HG03060 (cell line): ENCODE results near the gene ZDHHC14.

Experiments
- ATAC-seq: cut with Tn5 transposase; IDR thresholded peaks from one replicate; pipeline ENCODE4 v1.9.1; 2021; ENCODE audit warnings: low read depth, moderate number of reproducible peaks; ENCODE audit not compliant: unreplicated experiment

ZDHHC14 gene

DNA sequence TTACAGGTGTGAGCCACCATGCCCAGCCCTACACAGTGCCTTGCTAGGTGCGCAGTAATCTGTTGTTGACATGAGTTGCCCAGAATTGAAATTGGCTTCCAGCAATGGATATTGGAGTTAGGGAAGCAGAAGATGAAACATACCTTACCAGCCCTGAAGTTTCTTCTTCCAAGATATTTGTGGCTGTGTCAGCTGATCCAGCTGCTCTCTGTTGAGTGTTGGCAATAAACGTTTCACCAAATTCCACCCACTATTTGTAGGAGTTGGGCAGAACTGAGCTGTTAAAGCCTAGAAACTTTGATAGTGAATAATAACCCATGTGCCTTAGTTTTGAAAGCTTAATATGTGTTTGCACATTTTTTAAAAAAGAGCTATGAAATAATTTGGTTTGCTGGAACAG, 223.8 kb downstream of the ZDHHC14 start:
- no peak for ATAC-seq

GRCh38 chr6:157605484-157605883, 224.5 kb downstream of the ZDHHC14 start:
- ATAC-seq = no peak

GRCh38 chr6:157606516-157606915, 225.5 kb downstream of the ZDHHC14 start:
- no peak for ATAC-seq

DNA sequence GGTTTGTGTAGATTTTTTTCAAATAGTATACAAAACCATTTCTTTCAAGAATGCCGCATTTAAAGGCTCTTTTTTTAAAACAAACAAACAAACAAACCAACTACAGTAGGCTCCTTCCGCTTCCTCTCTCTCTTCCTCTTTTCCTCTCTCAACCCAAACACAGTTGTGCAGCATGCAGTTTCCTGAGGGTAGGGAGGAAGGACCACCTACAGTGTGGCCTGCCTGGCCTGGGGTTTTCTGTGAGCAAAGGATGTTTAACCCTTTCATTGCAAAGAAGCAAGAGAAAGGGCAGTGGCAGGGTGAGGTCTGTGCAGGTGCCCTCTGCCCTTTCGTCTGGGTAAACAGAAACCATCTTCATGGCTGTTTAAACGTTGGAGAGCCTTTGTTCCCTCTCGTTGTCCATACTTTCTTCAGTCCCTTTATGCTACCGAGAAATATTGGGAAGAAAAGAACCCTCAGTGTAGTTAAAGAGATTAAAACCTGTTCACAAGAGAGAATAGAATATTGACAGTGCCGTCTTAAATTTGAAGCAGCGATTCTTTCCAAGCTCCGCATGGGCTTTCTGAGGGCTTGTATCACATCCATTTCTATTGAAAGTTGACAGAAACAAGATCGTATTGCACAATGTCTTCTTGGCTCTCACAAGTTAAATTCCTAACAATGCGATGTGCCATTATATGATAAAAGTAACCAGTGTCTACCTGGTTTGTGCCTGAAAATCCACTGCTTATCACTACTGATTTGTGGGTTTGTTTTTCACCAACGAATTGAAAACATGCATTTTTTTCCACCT, 226.5 kb downstream of the ZDHHC14 start:
- ATAC-seq = peak; percentile 58

DNA sequence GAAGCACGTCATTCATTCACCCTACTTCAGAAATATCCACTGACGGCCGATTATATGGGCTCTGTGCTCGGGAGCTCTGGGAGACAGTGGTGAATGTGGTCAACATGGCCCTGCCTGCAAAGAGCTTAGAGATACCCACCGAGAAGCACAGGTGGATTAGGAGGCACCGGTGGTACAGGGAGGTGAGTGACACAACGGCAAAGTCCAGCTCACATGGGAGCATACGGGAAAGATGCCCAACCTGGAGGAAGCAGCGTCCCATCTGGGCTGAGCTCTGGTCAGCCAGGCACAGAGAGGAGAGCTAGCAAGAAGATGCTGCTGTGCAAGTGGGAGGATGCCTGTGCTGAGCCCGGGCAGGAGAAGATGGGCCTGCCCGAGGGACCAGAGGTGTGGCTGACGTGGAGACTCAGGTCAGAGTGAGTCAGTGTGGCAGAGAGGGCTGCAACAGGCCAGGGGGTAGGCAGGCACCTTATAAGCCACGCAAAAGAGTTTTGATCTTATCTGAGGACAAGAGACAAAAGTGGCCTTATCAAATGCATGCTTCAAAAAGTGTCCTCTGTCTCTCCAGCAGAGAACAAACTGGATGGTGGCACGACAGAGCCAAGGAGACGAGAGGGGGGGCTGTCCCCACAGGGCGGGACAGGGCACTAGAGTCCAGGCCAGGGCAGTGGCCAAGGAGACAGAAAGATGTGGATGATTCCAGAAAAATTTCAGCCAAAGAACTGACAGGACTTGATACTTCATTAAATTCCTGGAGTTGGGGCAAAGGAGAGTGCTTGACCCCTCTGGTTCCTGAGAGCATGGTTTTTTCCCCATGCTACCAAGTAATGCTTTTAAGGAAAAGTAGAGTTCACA, 227.5 kb downstream of the ZDHHC14 start:
- ATAC-seq = no peak

- no peak for ATAC-seq
Measured at GRCh38 chr6:157609117-157609516, 228.1 kb downstream of the ZDHHC14 start.

DNA sequence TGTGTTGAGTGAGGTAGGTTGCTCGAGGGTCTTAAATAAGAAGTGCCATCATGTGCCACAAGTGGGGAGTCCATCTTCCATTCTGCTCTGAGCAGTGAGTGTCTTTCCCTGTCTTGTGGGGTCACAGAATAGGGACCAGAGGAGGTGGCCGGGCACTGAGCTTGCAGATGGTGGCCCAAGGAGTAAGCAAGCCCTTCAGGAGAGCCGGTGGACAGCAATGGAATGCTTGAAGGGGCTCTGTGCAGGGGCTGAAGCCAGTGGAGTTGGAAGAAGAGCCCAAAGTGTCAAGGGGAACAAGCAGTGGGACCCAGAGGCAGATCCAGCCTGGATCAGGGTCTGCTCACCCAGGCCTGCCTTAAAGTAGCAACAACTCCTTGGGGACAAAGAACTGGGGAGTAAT, 228.6 kb downstream of the ZDHHC14 start:
- no peak for ATAC-seq

GRCh38 chr6:157610451-157610999, 229.5 kb downstream of the ZDHHC14 start:
- no peak for ATAC-seq

GRCh38 chr6:157611406-157611805, 230.4 kb downstream of the ZDHHC14 start:
- ATAC-seq = no peak

GRCh38 chr6:157613011-157613522, 232.1 kb downstream of the ZDHHC14 start:
- ATAC-seq = no peak

- no peak for ATAC-seq
Measured at GRCh38 chr6:157614026-157614568, 233.1 kb downstream of the ZDHHC14 start.

- no peak for ATAC-seq
Measured at GRCh38 chr6:157615420-157615769, 234.4 kb downstream of the ZDHHC14 start.

DNA sequence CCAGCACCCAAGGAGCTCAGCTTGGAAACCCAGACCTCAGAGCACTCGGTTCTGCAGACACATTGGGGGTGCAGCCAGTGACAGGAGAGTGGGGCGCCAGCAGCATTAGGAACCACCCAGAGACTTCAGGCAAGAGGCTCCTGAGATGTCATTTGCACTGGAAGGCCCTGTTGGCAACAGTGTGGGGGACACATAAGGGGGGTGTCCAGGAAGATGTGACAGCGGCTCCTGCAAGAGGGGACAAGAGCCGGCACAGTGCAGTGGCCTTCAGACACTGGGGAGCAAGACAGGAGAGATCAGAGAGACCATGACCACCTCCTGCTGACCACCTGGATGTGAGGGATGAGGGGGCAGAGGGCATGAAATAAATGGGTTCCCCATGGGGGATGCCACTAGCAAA, 235.0 kb downstream of the ZDHHC14 start:
- ATAC-seq = no peak

DNA sequence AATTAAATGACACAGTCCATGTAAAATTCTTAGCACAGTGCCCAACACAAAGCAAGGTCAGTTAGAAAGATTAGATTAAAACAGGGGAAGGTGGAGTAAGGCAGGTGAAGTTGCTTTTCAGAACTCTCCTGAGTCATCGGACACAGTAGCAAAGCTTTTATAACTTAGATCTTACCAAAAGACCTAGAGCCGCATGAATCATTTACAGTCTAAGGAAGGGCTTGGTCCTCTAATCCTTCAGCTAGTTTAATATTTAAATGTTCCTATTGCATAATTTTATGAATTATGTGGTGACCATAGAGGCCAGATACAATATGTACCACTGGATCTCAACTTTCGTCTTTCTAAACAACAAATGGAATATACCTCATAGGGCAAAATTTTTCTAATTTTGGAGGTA, 240.0 kb downstream of the ZDHHC14 start:
- no peak for ATAC-seq

GRCh38 chr6:157621406-157621805, 240.4 kb downstream of the ZDHHC14 start:
- no peak for ATAC-seq

GRCh38 chr6:157622427-157622826, 241.4 kb downstream of the ZDHHC14 start:
- ATAC-seq = no peak

- ATAC-seq = no peak
Measured at GRCh38 chr6:157625111-157625510, 244.1 kb downstream of the ZDHHC14 start.

DNA sequence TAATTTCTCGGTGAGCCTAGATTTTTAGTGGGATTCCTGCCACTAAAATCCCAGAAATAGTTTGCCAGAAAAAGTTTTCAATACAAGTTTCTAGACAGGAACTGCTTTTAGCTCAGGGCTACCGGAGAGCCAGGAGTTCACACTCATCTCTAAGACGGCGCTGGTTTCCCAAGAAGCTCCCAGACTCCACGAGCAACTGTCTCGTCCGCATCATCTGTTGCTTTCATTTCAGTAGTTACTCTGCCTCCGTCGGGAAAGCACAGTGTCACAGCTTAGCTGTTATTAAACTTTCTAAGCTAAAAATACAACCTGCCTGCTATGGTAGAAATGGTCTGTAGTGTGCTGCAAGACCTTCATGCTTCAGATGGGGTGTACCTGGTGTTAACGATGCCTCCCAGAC, 244.8 kb downstream of the ZDHHC14 start:
- ATAC-seq = no peak

DNA sequence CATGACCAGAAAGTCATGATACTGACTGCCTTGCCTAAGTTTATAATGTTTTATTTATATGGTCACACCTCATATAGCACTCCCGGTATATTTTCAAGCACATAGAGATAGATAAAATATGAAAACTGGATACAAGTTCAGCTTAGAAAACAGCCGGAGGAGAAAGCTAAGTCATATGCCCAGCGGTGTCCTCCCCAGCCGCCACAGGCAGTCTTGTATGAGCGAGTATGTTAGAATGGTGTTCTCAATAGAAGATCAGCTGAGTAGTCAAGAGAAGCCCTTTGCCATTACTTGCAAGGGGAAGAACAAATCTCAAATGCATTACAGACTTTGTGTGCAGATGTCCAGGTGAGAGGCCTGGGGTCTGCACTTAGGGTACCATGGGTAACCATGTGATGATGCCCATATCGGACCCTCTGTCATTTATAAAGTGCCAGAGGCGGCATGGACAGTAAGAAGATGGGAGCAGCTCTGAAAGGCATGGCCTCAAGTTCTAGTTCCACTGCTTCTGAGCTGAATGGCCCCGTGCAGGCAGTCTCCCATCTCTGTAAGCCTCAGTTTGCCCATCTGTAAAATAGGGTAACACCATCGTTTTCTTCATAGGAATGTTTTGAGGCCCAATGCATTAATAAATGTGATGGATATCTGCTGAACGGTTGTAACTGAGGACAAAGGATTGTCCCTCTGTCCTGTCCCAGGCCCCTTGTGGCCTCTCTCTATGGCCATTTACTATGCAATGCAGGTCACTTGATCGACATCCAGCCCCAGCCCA, 246.4 kb downstream of the ZDHHC14 start:
- no peak for ATAC-seq

- no peak for ATAC-seq
Measured at GRCh38 chr6:157628463-157628862, 247.5 kb downstream of the ZDHHC14 start.
